WTC11 (cell line): ENCODE measurements around the gene ACAT2.
A peak's percentile ranks its signal among the peaks of the same experiment; 100 is the strongest.

ENCODE experiments used
- CTCF ChIP-seq: fragments of 200-600 bp; IDR thresholded peaks from 2 replicates; pipeline ENCODE4 v1.8.0; 2022; ENCODE audit warnings: antibody characterized with exemption
- HMGXB4 ChIP-seq: sonication (generic); formaldehyde crosslinking; IDR thresholded peaks from 2 replicates; pipeline ENCODE4 v1.8.1; 2023; ENCODE audit warnings: mild to moderate bottlenecking, moderate library complexity, missing genetic modification reagents
- KAT7 ChIP-seq: sonication (generic); formaldehyde crosslinking; IDR thresholded peaks from 2 replicates; pipeline ENCODE4 v1.8.1; 2023; ENCODE audit warnings: missing genetic modification reagents, mild to moderate bottlenecking, borderline replicate concordance
- ZNF138 ChIP-seq: sonication (generic); formaldehyde crosslinking; conservative IDR thresholded peaks from 2 replicates; pipeline ENCODE4 v1.8.1; 2022; ENCODE audit warnings: mild to moderate bottlenecking, moderate library complexity, missing genetic modification reagents

- no peak for TF ChIP-seq CTCF
- peak; percentile 69 for TF ChIP-seq HMGXB4 (CRISPR knock-in tag)
- TF ChIP-seq KAT7 (CRISPR knock-in tag) = no peak
- no peak for TF ChIP-seq ZNF138 (CRISPR knock-in tag)
Observed at GRCh38 chr6:159789377-159790148, 27.7 kb downstream of the ACAT2 start, which contains the start of gene TCP1.
